B cell (primary cell): ENCODE measurements around the gene KRTAP29-1. TPM values are rescaled to one million over a fixed set of nuclear protein-coding genes. Genes with fewer than 3 reads are reported as not detected.

Experiments used
- ATAC-seq: fragments of 200-7000 bp; cut with Tn5 transposase; one replicate; pipeline ENCODE4 v1.10.0; 2021; ENCODE audit warnings: low read depth, mild to moderate bottlenecking, moderate number of reproducible peaks, moderate library complexity
- CTCF ChIA-PET: fragments of 350-600 bp; sonication (Branson Sonifier 250); formaldehyde crosslinking; loops from one replicate; lab custom pipeline; 2021; ENCODE audit warnings: antibody characterized with exemption, inconsistent platforms; lab: Charles Lee
- POLR2A ChIA-PET: fragments of 350-600 bp; sonication (Branson Sonifier 250); formaldehyde crosslinking; loops from one replicate; lab custom pipeline; 2021; ENCODE audit warnings: antibody characterized with exemption; lab: Charles Lee
- DNase-seq: peaks from one replicate; pipeline ENCODE4 v3.0.0; 2013
- H2AFZ ChIP-seq: 2 replicates; pipeline ENCODE4 v1.6.1; 2012; ENCODE audit warnings: mild to moderate bottlenecking, low read depth, low read length; ENCODE audit not compliant: insufficient read depth, poor library complexity, severe bottlenecking
- H3K27ac ChIP-seq, 2 donors: 1 replicate in 1 of 2; 2 replicates in 1 of 2; pipeline ENCODE4 v1.5.1; 2012 to 2013; ENCODE audit warnings: low read length in 2 of 2, mild to moderate bottlenecking in 2 of 2, moderate library complexity in 1 of 2
- H3K27me3 ChIP-seq, 4 experiments: fragments of 200-600 bp in 1 of 4; sonication (generic) in 1 of 4; replicated peaks in 1 of 4; 1 replicate in 2 of 4; 2 replicates in 2 of 4; pipeline versions ENCODE4 v1.6.1 to v1.7.0; 2013 to 2016; ENCODE audit warnings: low read length in 3 of 4, mild to moderate bottlenecking in 2 of 4, mixed read lengths in 1 of 4, moderate library complexity in 1 of 4; ENCODE audit not compliant: insufficient read depth in 4 of 4, control insufficient read depth in 3 of 4; ENCODE audit errors: control extremely low read depth in 1 of 4
- H3K36me3 ChIP-seq, 2 experiments: replicated peaks in 1 of 2; 1 replicate in 1 of 2; 2 replicates in 1 of 2; pipeline versions ENCODE4 v1.6.1 to v1.7.1; 2013; ENCODE audit warnings: low read length in 1 of 2; ENCODE audit not compliant: insufficient read depth in 2 of 2, control insufficient read depth in 1 of 2; ENCODE audit errors: control extremely low read depth in 1 of 2, extremely low read depth in 1 of 2
- H3K4me1 ChIP-seq, 2 donors: fragments of 200-600 bp in 1 of 2; sonication (generic) in 1 of 2; 1 replicate in 1 of 2; 2 replicates in 1 of 2; pipeline versions ENCODE4 v1.5.1 to v1.6.1; 2013 to 2017; ENCODE audit warnings: low read length in 2 of 2; ENCODE audit not compliant: control insufficient read depth in 2 of 2, insufficient read depth in 2 of 2
- H3K4me2 ChIP-seq: replicated peaks from 2 replicates; pipeline ENCODE3; 2012; ENCODE audit warnings: mild to moderate bottlenecking, low read depth, low read length; ENCODE audit not compliant: poor library complexity, severe bottlenecking
- H3K4me3 ChIP-seq, 5 experiments: fragments of 200-600 bp in 1 of 5; sonication (generic) in 1 of 5; 1 replicate in 3 of 5; 2 replicates in 2 of 5; pipeline versions ENCODE4 v1.5.1 to v1.7.0; 2011 to 2016; ENCODE audit warnings: low read length in 4 of 5, mild to moderate bottlenecking in 4 of 5, low read depth in 2 of 5, control low read depth in 1 of 5, moderate library complexity in 1 of 5; ENCODE audit not compliant: insufficient read depth in 1 of 5; ENCODE audit errors: control extremely low read depth in 1 of 5, extremely low read depth in 1 of 5
- H3K79me2 ChIP-seq: fragments of 200-600 bp; sonication (generic); one replicate; pipeline ENCODE4 v1.6.0; 2016; ENCODE audit warnings: low read length; ENCODE audit not compliant: control insufficient read depth, insufficient read depth
- H3K9ac ChIP-seq: fragments of 200-600 bp; sonication (generic); 2 replicates; pipeline ENCODE4 v1.6.1; 2017; ENCODE audit warnings: mild to moderate bottlenecking, low read length, moderate library complexity
- H3K9me3 ChIP-seq, 3 donors: one replicate each; pipeline versions ENCODE4 v1.6.1 to v1.7.1; 2013; ENCODE audit warnings: low read length in 2 of 3; ENCODE audit not compliant: control insufficient read depth in 2 of 3, insufficient read depth in 1 of 3; ENCODE audit errors: control extremely low read depth in 1 of 3
- H4K20me1 ChIP-seq: 2 replicates; pipeline ENCODE4 v1.6.0; 2012; ENCODE audit warnings: mild to moderate bottlenecking, low read length; ENCODE audit not compliant: insufficient read depth, control insufficient read depth, poor library complexity, severe bottlenecking
- H3K27ac Mint-ChIP-seq: one replicate; pipeline ENCODE4 v1.8.0; 2021; ENCODE audit warnings: mixed read lengths
- H3K27me3 Mint-ChIP-seq: one replicate; pipeline ENCODE4 v1.8.0; 2021; ENCODE audit warnings: mixed read lengths
- H3K4me1 Mint-ChIP-seq: one replicate; pipeline ENCODE4 v1.8.0; 2021; ENCODE audit warnings: mixed read lengths
- H3K4me3 Mint-ChIP-seq: one replicate; pipeline ENCODE4 v1.8.0; 2021; ENCODE audit warnings: mixed read lengths
- H3K9me3 Mint-ChIP-seq: one replicate; pipeline ENCODE4 v1.8.0; 2022; ENCODE audit warnings: mixed read lengths; ENCODE audit not compliant: insufficient read depth
- CTCF ChIP-seq: fragments of 200-600 bp; IDR thresholded peaks from one replicate; pipeline ENCODE4 v1.8.0; 2022; ENCODE audit warnings: antibody characterized with exemption, mild to moderate bottlenecking
- EZH2 ChIP-seq: IDR thresholded peaks from 2 replicates; pipeline ENCODE4 v1.6.1; 2012; ENCODE audit warnings: borderline replicate concordance, low read depth, mild to moderate bottlenecking, moderate library complexity, low read length; ENCODE audit not compliant: insufficient read depth, poor library complexity, severe bottlenecking
- WGBS: methylation state at CpG from one replicate; pipeline ENCODE4 v1.1.5; 2013; ENCODE audit warnings: missing lambda C conversion rate; ENCODE audit not compliant: insufficient coverage; 5-methylcytosine and 5-hydroxymethylcytosine counted together
- intact Hi-C: fragments of 100-400 bp; cut with micrococcal nuclease; formaldehyde crosslinking; loops from one replicate; pipeline ENCODE4 v1.10.0; 2022
- polyA plus RNA-seq: library from polyadenylated mRNA; depleted of rRNA; stranded (reverse); fragments of >200 nt; gene quantifications from 2 replicates; pipeline ENCODE4 v1.2.3, GENCODE V29; 2012
- total RNA-seq, 2 donors: library from RNA; stranded (reverse); fragments of 120-200 nt in 1 of 2; gene quantifications; 1 replicate in 1 of 2; 2 replicates in 1 of 2; pipeline versions ENCODE4 v1.2.3 to v1.2.4, GENCODE V29; 2013 to 2022

Gene KRTAP29-1
- total and polyA plus RNA-seq, 2 donors (not counting 1 experiment from before 2014, with no cell fraction given): 0.43 TPM; not detected in 1

GRCh38 chr17:41340934-41341861 lies 38.5 kb upstream of the KRTAP29-1 start:
- Histone ChIP-seq H3K36me3 (no peaks in the 10 kb centered on the region), H2AFZ (no peak overlapping the region), H3K27ac (no peak overlapping the region), H3K27me3 (peaks cover 0 to 4% (median 0%) of the 10 kb centered on the region in 4 experiments), H3K79me2 (no peaks in the 10 kb centered on the region), H3K4me3 (no peak overlapping the region), H3K4me1 (peaks cover 0 to 11% of the 10 kb centered on the region in 2 donors), H3K9me3 (peaks cover 0 to 10% (median 0%) of the 10 kb centered on the region in 3 donors), H4K20me1 (no peaks in the 10 kb centered on the region), H3K4me2 (no peak overlapping the region), H3K9ac (no peak overlapping the region)
- DNase-seq (no peak), ATAC-seq (no peak)
- intact Hi-C loops: no loop called here
- Mint-ChIP-seq H3K9me3 (peaks cover 6% of the 10 kb centered on the region), H3K27me3 (peaks cover 16% of the 10 kb centered on the region), H3K4me1 (peaks cover 4% of the 10 kb centered on the region), H3K4me3 (no peak overlapping the region), H3K27ac (no peak overlapping the region)
- ChIA-PET POLR2A (no interaction called here), CTCF (no interaction called here)
- 88% methylated on average over 6 of the region's 7 CpGs for WGBS
- no peak for TF ChIP-seq EZH2
- TF ChIP-seq CTCF: no peak

DNA sequence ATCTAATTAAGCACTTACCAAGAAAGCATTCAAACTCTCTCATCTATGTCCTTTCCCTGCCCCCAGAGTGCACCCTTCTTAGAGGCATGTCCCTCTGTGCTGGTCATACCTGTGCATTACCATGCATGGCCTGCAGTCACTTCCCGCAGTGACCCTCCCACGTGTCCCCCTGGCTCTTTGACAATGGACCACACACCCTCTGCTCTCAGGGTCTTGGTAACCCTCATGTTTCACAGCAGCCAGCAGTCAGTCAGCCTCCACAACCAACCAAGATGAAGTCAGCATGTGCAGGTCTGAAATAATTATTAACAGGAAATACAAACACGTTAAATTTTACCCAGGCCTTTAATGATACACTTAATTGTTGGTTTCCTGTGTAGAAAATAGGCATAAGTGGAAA lies 37.8 kb upstream of the KRTAP29-1 start:
- no peaks in the 10 kb centered on the region for H3K79me2 ChIP-seq
- 89% methylated on average over 2 of the region's 3 CpGs for WGBS
- H2AFZ ChIP-seq: no peak overlapping the region
- H4K20me1 ChIP-seq: no peaks in the 10 kb centered on the region
- Mint-ChIP-seq H3K27me3 (peaks cover 20% of the 10 kb centered on the region), H3K27ac (no peak overlapping the region), H3K4me1 (peaks cover 4% of the 10 kb centered on the region), H3K9me3 (peaks cover 6% of the 10 kb centered on the region), H3K4me3 (no peak overlapping the region)
- DNase-seq (no peak), ATAC-seq (no peak)
- peaks cover 0 to 7% (median 0%) of the 10 kb centered on the region in 4 experiments for H3K27me3 ChIP-seq
- no peaks in the 10 kb centered on the region for H3K36me3 ChIP-seq
- ChIA-PET POLR2A (no interaction called here), CTCF (interaction anchor here (1.5 kb wide), 1 partner anchor 12 kb away, joined by 6 read pairs; no protein-coding TSS in a partner anchor)
- intact Hi-C loops: no loop called here
- peaks cover 0 to 10% (median 0%) of the 10 kb centered on the region in 3 donors for H3K9me3 ChIP-seq
- H3K4me3 ChIP-seq: no peak overlapping the region
- TF ChIP-seq CTCF (no peak), EZH2 (no peak)
- H3K4me2 ChIP-seq: no peak overlapping the region
- H3K27ac ChIP-seq: no peak overlapping the region
- peaks cover 0 to 11% of the 10 kb centered on the region in 2 donors for H3K4me1 ChIP-seq
- H3K9ac ChIP-seq: no peak overlapping the region
